Measurements from ENCODE around the gene COL6A1.
"Not testable (repeated sequence)": the region's sequence is repeated elsewhere in the genome, so short reads cannot be mapped to it uniquely, and the experiment has no call there.

The COL6A1 gene

GRCh38 chr21:45945066-45945867 is 36.3 kb upstream of the COL6A1 start:
- DNase-seq: no peak

GRCh38 chr21:45945868-45946210 is 35.7 kb upstream of the COL6A1 start:
- no peak for DNase-seq

GRCh38 chr21:45947296-45947695 is 34.3 kb upstream of the COL6A1 start:
- DNase-seq: no peak

GRCh38 chr21:45947716-45948255 is 33.8 kb upstream of the COL6A1 start:
- no peak for DNase-seq

GRCh38 chr21:45948576-45949141 is 32.9 kb upstream of the COL6A1 start:
- no peak for DNase-seq

GRCh38 chr21:45949928-45950739 is 31.4 kb upstream of the COL6A1 start:
- no peak for DNase-seq

- no peak for DNase-seq
Observed at GRCh38 chr21:45950740-45951515, 30.6 kb upstream of the COL6A1 start.

- DNase-seq: no peak
Observed at GRCh38 chr21:45951676-45952075, 29.9 kb upstream of the COL6A1 start.

GRCh38 chr21:45952527-45952926 is 29.0 kb upstream of the COL6A1 start:
- not testable (repeated sequence) for DNase-seq

GRCh38 chr21:45952974-45953373 is 28.6 kb upstream of the COL6A1 start:
- no peak for DNase-seq

GRCh38 chr21:45954261-45954660 is 27.3 kb upstream of the COL6A1 start:
- no peak for DNase-seq

GRCh38 chr21:45954921-45955320 is 26.6 kb upstream of the COL6A1 start:
- DNase-seq: no peak

GRCh38 chr21:45957551-45957950 is 24.0 kb upstream of the COL6A1 start:
- DNase-seq: no peak

GRCh38 chr21:45957981-45958600 is 23.5 kb upstream of the COL6A1 start:
- DNase-seq: no peak

GRCh38 chr21:45959182-45959581 is 22.4 kb upstream of the COL6A1 start:
- no peak for DNase-seq

- DNase-seq: no peak
Observed at GRCh38 chr21:45959779-45960390, 21.7 kb upstream of the COL6A1 start.

GRCh38 chr21:45961408-45961807 is 20.2 kb upstream of the COL6A1 start:
- DNase-seq: not testable (repeated sequence)

- no peak for DNase-seq
Observed at GRCh38 chr21:45962531-45963231, 18.9 kb upstream of the COL6A1 start.

- DNase-seq: no peak
Observed at GRCh38 chr21:45963232-45963570, 18.4 kb upstream of the COL6A1 start.

- DNase-seq: no peak
Observed at GRCh38 chr21:45964649-45965048, 16.9 kb upstream of the COL6A1 start.

- no peak for DNase-seq
Observed at GRCh38 chr21:45965084-45965809, 16.3 kb upstream of the COL6A1 start.
